ENCODE measurements around the gene KRT25.

Gene KRT25

DNA sequence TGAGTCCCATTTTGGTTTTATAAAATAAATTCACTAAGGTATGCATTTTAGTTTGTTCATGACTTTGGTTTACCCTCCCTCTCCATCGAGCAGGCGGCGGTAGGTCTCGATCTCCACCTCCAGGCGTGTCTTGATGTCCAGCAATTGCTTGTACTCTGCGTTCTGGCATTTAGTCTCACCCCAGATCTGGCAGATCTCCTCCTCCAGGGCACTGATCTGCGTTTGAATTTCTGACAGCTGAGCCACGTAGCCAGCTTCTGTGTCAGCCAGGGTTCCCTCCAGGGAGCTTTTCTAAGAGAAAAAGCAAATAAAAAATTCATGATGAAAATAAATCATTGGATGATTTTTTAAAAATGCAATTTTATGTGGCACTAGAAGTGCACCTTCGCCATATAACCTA lies 55.8 kb downstream of the KRT25 start:
- Histone ChIP-seq H4K20me1 (ENCODE audit: control insufficient read depth, insufficient read depth, low read depth, low read length) (no peaks in the 10 kb centered on the region), H3K36me3 (ENCODE audit: control insufficient read depth, low read length) (no peaks in the 10 kb centered on the region), H3K9me3 (ENCODE audit: control insufficient read depth, insufficient read depth, low read length) (no peaks in the 10 kb centered on the region), H3K27me3 (ENCODE audit: control insufficient read depth, low read length) (peaks cover 16% of the 10 kb centered on the region), H3K4me3 (ENCODE audit: low read length) (no peak overlapping the region), H3F3A (ENCODE audit: control insufficient read depth, insufficient read depth) (no peaks in the 10 kb centered on the region), H3K4me2 (ENCODE audit: low read length) (no peak overlapping the region), H3K79me2 (ENCODE audit: control insufficient read depth, low read length) (no peaks in the 10 kb centered on the region), H3K4me1 (ENCODE audit: control insufficient read depth, low read length) (no peaks in the 10 kb centered on the region), H3K9me2 (replicated peaks; ENCODE audit: control insufficient read depth, low read length) (no peaks in the 10 kb centered on the region), H3K27ac (ENCODE audit: low read depth, low read length) (no peak overlapping the region)
- TF ChIP-seq, protein P1, sequence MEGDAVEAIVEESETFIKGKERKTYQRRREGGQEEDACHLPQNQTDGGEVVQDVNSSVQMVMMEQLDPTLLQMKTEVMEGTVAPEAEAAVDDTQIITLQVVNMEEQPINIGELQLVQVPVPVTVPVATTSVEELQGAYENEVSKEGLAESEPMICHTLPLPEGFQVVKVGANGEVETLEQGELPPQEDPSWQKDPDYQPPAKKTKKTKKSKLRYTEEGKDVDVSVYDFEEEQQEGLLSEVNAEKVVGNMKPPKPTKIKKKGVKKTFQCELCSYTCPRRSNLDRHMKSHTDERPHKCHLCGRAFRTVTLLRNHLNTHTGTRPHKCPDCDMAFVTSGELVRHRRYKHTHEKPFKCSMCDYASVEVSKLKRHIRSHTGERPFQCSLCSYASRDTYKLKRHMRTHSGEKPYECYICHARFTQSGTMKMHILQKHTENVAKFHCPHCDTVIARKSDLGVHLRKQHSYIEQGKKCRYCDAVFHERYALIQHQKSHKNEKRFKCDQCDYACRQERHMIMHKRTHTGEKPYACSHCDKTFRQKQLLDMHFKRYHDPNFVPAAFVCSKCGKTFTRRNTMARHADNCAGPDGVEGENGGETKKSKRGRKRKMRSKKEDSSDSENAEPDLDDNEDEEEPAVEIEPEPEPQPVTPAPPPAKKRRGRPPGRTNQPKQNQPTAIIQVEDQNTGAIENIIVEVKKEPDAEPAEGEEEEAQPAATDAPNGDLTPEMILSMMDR (IDR thresholded peaks at IDR 0.05; ENCODE audit: low read depth, low read length, poor library complexity, severe bottlenecking): no peak
- TF ChIP-seq EZH2phosphoT487 (IDR thresholded peaks at IDR 0.05; ENCODE audit: borderline replicate concordance, low read length): no peak
